ENCODE results near the gene USP13.

DNA sequence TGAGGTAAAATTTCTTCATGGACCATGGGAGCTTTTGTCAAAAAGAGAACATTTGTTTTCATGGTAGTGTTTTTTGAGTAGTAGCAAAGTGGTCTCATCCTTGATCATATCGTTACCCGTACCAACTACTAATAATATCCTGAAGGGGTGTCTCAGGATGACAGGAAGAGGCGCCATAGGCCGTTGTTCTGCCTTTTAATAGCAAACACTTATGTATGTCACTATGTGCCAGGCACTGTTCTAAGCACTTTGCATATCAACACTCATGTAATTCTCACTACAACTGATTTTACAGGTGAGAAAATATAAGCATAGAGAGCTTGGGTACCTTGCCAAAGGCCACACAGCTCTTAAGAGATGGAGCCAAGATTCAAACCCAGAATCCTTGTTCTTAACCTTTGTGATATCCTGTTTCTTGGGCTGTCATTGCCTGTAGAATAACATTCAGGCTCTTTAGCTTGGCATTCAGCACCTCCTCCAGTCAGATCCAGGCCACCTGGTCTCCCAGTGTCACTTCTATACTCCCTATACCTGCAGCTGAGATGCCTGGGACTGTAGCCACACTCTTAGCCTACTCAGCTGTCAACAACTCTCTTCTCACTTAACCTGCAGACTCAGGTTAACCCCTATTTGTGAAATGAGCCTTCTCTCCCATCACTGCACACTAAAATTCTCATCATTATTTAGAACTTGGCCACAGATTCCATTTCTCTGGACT lies 113.7 kb downstream of the USP13 start:
- TF ChIP-seq, protein P1, sequence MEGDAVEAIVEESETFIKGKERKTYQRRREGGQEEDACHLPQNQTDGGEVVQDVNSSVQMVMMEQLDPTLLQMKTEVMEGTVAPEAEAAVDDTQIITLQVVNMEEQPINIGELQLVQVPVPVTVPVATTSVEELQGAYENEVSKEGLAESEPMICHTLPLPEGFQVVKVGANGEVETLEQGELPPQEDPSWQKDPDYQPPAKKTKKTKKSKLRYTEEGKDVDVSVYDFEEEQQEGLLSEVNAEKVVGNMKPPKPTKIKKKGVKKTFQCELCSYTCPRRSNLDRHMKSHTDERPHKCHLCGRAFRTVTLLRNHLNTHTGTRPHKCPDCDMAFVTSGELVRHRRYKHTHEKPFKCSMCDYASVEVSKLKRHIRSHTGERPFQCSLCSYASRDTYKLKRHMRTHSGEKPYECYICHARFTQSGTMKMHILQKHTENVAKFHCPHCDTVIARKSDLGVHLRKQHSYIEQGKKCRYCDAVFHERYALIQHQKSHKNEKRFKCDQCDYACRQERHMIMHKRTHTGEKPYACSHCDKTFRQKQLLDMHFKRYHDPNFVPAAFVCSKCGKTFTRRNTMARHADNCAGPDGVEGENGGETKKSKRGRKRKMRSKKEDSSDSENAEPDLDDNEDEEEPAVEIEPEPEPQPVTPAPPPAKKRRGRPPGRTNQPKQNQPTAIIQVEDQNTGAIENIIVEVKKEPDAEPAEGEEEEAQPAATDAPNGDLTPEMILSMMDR (IDR thresholded peaks at IDR 0.05) = no peak
- TF ChIP-seq EP300 (IDR thresholded peaks at IDR 0.05) = no peak

Data from gastroesophageal sphincter (tissue), 3 donors.